Neural crest cell (in vitro differentiated cells): ENCODE measurements around the gene RBBP5. TPM values are rescaled to one million over a fixed set of nuclear protein-coding genes. Genes with fewer than 3 reads are reported as not detected.

Source experiments
- DNase-seq: peaks from one replicate; pipeline ENCODE4 v3.0.0; 2021; ENCODE audit warnings: low read depth, mixed read lengths, low spot score
- H3K27ac Mint-ChIP-seq: one replicate; pipeline ENCODE4 v1.8.0; 2021; ENCODE audit warnings: mild to moderate bottlenecking, mixed read lengths; ENCODE audit not compliant: unreplicated experiment
- H3K27me3 Mint-ChIP-seq: 2 replicates; pipeline ENCODE4 v1.8.0; 2021; ENCODE audit warnings: low read depth, mild to moderate bottlenecking, mixed read lengths
- H3K36me3 Mint-ChIP-seq: 2 replicates; pipeline ENCODE4 v1.8.0; 2021; ENCODE audit warnings: low read depth, mild to moderate bottlenecking, mixed read lengths
- H3K4me1 Mint-ChIP-seq: 2 replicates; pipeline ENCODE4 v1.8.0; 2021; ENCODE audit warnings: mixed read lengths
- H3K4me3 Mint-ChIP-seq: one replicate; pipeline ENCODE4 v1.8.0; 2021; ENCODE audit warnings: mild to moderate bottlenecking, mixed read lengths
- H3K9me3 Mint-ChIP-seq: 2 replicates; pipeline ENCODE4 v1.8.0; 2021; ENCODE audit warnings: mixed read lengths
- total RNA-seq: library from RNA; stranded (reverse); gene quantifications from 2 replicates; pipeline ENCODE4 v1.2.1, GENCODE V29; 2021
- TF ChIP-seq, protein P1 (sequence below): fragments of 200-600 bp; sonication (generic); conservative IDR thresholded peaks from 2 replicates; pipeline ENCODE4 v1.5.0; 2021; ENCODE audit warnings: antibody characterized with exemption, mild to moderate bottlenecking

RBBP5 gene
- total RNA-seq, 1 donor from 2014 or later: 22.8 TPM

DNA sequence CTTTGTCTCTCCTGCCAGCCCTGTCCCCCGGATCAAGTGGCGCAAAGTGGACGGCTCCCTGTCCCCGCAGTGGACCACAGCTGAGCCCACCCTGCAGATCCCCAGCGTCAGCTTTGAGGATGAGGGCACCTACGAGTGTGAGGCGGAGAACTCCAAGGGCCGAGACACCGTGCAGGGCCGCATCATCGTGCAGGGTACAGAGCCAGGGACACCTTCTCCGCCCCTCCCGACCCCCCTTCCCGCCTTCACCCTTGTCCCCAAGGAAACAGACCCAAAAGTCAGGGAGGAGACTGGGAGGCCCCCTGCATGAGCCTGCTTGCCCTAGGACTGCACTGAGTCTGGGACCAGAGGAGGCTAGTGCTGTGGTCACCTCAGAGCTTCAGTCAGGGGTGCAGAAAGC, 60.6 kb downstream of the RBBP5 start:
- peaks cover 17% of the 10 kb centered on the region for H3K4me1 Mint-ChIP-seq
- H3K36me3 Mint-ChIP-seq: no peaks in the 10 kb centered on the region
- no peak overlapping the region for H3K4me3 Mint-ChIP-seq
- TF ChIP-seq, protein P1, sequence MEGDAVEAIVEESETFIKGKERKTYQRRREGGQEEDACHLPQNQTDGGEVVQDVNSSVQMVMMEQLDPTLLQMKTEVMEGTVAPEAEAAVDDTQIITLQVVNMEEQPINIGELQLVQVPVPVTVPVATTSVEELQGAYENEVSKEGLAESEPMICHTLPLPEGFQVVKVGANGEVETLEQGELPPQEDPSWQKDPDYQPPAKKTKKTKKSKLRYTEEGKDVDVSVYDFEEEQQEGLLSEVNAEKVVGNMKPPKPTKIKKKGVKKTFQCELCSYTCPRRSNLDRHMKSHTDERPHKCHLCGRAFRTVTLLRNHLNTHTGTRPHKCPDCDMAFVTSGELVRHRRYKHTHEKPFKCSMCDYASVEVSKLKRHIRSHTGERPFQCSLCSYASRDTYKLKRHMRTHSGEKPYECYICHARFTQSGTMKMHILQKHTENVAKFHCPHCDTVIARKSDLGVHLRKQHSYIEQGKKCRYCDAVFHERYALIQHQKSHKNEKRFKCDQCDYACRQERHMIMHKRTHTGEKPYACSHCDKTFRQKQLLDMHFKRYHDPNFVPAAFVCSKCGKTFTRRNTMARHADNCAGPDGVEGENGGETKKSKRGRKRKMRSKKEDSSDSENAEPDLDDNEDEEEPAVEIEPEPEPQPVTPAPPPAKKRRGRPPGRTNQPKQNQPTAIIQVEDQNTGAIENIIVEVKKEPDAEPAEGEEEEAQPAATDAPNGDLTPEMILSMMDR: no peak
- H3K27me3 Mint-ChIP-seq: no peaks in the 10 kb centered on the region
- H3K27ac Mint-ChIP-seq: peak overlapping the region; percentile 67
- H3K9me3 Mint-ChIP-seq: no peaks in the 10 kb centered on the region
- DNase-seq: no peak

DNA sequence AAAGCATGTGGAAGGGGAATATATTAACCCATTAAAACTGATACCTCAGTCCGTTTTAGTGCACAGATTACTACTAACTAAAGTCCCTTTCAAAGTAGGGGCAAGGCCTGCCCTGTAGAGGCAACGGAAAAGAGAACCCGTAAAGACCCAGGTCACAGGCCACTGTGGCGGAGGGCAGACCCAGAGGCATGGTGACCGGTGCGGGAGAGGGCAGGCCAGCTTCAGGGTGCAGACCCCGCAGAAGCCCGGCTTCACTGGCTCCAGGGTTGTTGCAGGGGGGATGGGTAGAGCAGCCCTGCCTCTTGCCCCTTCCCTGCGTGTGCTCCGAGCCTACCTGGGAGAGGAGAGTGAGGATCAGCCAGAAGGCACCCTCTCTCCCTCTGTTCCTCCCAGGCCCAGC, 61.0 kb downstream of the RBBP5 start:
- peaks cover 17% of the 10 kb centered on the region for H3K4me1 Mint-ChIP-seq

DNA sequence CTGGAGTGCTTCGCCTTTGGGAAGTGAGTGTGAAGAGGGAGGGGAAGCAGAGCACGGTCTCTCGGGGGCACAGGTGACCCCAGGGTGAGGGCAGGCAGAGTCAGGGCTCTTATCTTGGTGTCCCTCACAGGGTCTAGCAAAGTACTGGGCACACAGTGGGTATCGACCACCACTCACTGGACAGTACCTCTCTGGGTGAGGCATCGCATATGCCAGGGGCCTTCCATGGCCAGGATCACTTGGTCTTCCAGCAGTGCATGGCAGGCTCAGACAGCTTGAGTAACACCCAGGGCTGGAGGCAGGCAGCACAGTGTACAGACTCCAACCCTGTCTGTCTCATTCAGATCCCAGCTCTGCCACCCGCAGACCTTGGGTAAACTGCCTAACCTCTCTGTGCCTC, 62.1 kb downstream of the RBBP5 start:
- Mint-ChIP-seq H3K4me1 (peaks cover 22% of the 10 kb centered on the region), H3K27ac (no peak overlapping the region), H3K4me3 (no peak overlapping the region), H3K9me3 (no peaks in the 10 kb centered on the region), H3K27me3 (no peaks in the 10 kb centered on the region), H3K36me3 (no peaks in the 10 kb centered on the region)
- no peak for DNase-seq
- TF ChIP-seq, protein P1: no peak

More for the DNA sequence above, 61.0 kb downstream of the RBBP5 start:
- H3K36me3 Mint-ChIP-seq: no peaks in the 10 kb centered on the region
- TF ChIP-seq, protein P1: no peak
- H3K9me3 Mint-ChIP-seq: no peaks in the 10 kb centered on the region
- H3K4me3 Mint-ChIP-seq: no peak overlapping the region
- no peaks in the 10 kb centered on the region for H3K27me3 Mint-ChIP-seq
- H3K27ac Mint-ChIP-seq: no peak overlapping the region
- DNase-seq: no peak

DNA sequence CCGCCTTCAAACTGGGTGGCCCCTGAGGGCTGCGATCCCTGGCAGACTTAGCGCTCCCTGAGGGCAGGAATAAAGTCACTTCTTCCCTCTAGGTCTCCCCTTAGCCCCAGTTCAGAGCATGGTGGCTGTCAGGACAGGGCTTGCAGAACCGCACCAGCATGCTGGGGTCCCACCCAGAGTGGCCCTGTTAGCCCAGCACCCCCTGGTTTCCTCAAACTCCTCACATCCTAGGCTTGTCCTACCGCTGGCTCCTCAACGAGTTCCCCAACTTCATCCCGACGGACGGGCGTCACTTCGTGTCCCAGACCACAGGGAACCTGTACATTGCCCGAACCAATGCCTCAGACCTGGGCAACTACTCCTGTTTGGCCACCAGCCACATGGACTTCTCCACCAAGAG, 62.9 kb downstream of the RBBP5 start:
- no peak overlapping the region for H3K27ac Mint-ChIP-seq
- no peaks in the 10 kb centered on the region for H3K27me3 Mint-ChIP-seq
- no peak overlapping the region for H3K4me3 Mint-ChIP-seq
- DNase-seq: no peak
- H3K9me3 Mint-ChIP-seq: no peaks in the 10 kb centered on the region
- H3K36me3 Mint-ChIP-seq: no peaks in the 10 kb centered on the region
- TF ChIP-seq, protein P1: no peak
- peaks cover 26% of the 10 kb centered on the region for H3K4me1 Mint-ChIP-seq

DNA sequence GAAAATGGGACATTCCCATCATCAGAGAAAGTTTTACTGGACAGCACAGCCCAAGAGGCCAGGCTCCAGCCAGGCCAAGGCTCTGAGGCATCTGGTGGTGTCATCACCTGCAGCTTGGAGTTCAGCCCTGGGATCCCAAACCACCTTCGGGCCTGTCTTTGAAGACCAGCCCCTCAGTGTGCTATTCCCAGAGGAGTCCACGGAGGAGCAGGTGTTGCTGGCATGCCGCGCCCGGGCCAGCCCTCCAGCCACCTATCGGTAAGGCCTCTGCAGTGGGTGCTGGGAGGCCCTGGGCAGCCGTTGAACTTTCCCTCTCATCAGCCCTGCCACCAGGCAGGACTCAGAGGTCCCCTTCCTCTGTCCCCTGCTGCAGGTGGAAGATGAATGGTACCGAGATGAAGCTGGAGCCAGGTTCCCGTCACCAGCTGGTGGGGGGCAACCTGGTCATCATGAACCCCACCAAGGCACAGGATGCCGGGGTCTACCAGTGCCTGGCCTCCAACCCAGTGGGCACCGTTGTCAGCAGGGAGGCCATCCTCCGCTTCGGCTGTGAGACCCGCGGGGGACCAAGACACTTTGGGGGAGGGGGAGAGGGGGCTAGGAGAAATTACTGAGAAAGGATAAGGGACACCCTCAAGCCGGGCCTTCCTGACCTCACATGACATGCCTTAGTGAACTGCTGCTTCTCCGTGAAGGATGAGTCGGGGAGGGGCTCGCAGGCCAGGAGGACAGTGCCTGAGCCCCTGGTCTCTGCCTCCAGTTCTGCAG, 63.8 kb downstream of the RBBP5 start:
- Mint-ChIP-seq H3K4me3 (no peak overlapping the region), H3K27ac (no peak overlapping the region), H3K9me3 (no peaks in the 10 kb centered on the region), H3K4me1 (peaks cover 28% of the 10 kb centered on the region), H3K27me3 (no peaks in the 10 kb centered on the region), H3K36me3 (no peaks in the 10 kb centered on the region)
- no peak for DNase-seq
- TF ChIP-seq, protein P1: no peak
